Measurements from ENCODE around the gene PAPPA. TPM values are rescaled to one million over a fixed set of nuclear protein-coding genes. Genes with fewer than 3 reads are reported as not detected.

Gene PAPPA
- total RNA-seq, 2 experiments from 2014 or later: not detected

DNA sequence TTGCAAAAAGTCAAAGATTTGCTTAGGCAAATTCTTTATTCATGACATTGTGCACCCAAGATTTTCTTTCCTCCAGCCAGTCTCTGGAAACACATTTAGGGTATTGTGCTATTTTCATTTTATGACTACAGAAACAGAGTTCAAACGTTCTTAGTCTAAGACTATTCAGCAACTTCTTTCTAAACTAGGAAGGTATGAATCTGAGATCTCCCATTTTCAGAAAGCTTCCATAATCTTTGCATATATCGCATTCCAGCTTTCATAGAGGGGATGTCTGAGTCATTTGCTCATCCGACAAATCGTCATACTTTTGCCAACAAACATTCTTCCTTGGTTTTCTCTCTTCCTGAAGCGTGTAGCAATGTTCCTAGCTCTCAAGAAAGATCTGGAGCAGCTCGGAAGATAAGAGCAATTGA lies 1.6 kb upstream of the PAPPA start:
- peaks cover 8% of the 10 kb centered on the region for H3K4me1 Mint-ChIP-seq (ENCODE audit: low read depth)
- CTCF ChIA-PET: interaction anchor here (0.7 to 1.5 kb wide), 4 partner anchors 9 to 562 kb away, joined by 3 to 5 read pairs (median 3); no protein-coding TSS in a partner anchor
- TF ChIP-seq, protein P1, sequence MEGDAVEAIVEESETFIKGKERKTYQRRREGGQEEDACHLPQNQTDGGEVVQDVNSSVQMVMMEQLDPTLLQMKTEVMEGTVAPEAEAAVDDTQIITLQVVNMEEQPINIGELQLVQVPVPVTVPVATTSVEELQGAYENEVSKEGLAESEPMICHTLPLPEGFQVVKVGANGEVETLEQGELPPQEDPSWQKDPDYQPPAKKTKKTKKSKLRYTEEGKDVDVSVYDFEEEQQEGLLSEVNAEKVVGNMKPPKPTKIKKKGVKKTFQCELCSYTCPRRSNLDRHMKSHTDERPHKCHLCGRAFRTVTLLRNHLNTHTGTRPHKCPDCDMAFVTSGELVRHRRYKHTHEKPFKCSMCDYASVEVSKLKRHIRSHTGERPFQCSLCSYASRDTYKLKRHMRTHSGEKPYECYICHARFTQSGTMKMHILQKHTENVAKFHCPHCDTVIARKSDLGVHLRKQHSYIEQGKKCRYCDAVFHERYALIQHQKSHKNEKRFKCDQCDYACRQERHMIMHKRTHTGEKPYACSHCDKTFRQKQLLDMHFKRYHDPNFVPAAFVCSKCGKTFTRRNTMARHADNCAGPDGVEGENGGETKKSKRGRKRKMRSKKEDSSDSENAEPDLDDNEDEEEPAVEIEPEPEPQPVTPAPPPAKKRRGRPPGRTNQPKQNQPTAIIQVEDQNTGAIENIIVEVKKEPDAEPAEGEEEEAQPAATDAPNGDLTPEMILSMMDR (IDR thresholded peaks at IDR 0.05): no peak
- H3K9me3 Mint-ChIP-seq: no peaks in the 10 kb centered on the region
- intact Hi-C loops (cut with micrococcal nuclease): no loop called here
- ATAC-seq: no peak
- H3K36me3 Mint-ChIP-seq (ENCODE audit: low read depth): no peaks in the 10 kb centered on the region
- H3K4me3 Mint-ChIP-seq: no peak overlapping the region
- no peak for DNase-seq
- POLR2A ChIA-PET: no interaction called here
- H3K27me3 Mint-ChIP-seq: peaks cover 63% of the 10 kb centered on the region
- H3K27ac Mint-ChIP-seq: no peak overlapping the region

DNA sequence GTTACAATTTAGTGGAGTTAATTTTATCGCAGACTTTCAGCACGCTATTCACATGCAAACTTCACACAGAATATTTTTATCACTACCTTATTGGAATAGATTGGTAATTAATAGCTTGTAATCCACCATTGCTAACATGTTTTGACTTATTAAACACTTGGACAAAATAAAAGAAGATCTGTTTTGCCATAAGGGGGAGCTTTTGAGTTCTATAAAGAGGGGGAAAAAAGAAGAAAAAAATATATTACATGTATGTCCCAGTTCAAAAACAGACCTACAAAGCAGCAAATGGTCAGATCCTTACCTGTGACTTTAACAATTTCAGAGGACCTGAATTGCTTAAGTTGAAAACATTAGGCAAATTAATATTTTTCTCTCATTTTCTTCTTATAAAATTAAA lies 1.2 kb upstream of the PAPPA start:
- Mint-ChIP-seq H3K27me3 (peaks cover 65% of the 10 kb centered on the region), H3K4me1 (ENCODE audit: low read depth) (peaks cover 8% of the 10 kb centered on the region), H3K36me3 (ENCODE audit: low read depth) (no peaks in the 10 kb centered on the region), H3K9me3 (no peaks in the 10 kb centered on the region), H3K4me3 (no peak overlapping the region), H3K27ac (no peak overlapping the region)
- intact Hi-C loops (cut with micrococcal nuclease): no loop called here
- ChIA-PET CTCF (interaction anchor here (0.7 to 1.5 kb wide), 4 partner anchors 9 to 563 kb away, joined by 3 to 5 read pairs (median 3); no protein-coding TSS in a partner anchor), POLR2A (no interaction called here)
- TF ChIP-seq, protein P1 (IDR thresholded peaks at IDR 0.05): no peak
- DNase-seq (no peak), ATAC-seq (no peak)

DNA sequence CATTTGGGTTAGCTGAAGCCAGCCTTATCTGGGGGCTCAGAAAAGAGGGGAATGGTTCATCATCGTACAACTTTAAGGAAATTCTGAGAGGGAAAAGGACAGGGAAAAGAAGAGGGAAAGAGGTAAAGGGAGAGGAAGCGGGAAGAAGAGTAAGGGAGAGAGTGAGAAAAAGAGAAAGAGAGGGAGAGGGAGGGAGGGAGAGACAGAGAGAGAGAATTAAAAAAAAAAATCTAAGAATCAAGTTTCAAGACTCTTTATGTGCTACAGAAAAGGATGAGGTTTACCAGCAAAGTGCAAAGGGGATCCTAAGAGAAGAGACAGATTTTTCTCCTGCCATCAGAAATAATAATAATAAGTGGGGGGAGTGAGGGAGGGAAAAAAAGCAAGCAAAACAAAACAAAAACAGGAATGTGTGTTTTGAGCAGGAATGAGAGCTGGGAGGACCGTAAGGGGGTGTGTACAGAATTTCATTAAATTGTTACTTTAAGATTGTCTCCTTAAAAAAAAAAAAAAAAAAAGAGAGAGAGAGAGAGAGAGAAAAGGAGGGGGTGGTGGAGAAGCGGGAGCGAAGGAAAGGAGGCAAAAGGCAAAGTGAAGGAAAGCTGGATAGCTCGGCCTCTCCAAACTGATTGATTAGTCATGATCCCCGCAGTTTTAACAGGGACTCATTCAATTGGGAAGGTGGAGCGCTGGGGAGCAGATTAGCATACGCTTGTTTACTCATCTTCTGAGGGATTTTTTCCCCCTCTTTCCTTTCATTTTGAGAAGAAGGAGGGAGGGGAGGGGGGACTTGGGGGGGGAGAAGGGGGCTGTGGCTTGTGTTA lies 438 bp upstream of the PAPPA start:
- Mint-ChIP-seq H3K27me3 (peaks cover 70% of the 10 kb centered on the region), H3K4me3 (no peak overlapping the region), H3K27ac (no peak overlapping the region), H3K9me3 (no peaks in the 10 kb centered on the region), H3K4me1 (ENCODE audit: low read depth) (peaks cover 8% of the 10 kb centered on the region), H3K36me3 (ENCODE audit: low read depth) (no peaks in the 10 kb centered on the region)
- ATAC-seq (no peak), DNase-seq (no peak)
- TF ChIP-seq, protein P1 (IDR thresholded peaks at IDR 0.05): no peak
- intact Hi-C loops (cut with micrococcal nuclease): no loop called here
- ChIA-PET POLR2A (no interaction called here), CTCF (interaction anchor here (1.4 to 1.5 kb wide), 2 partner anchors 8 to 564 kb away, joined by 3 read pairs; no protein-coding TSS in a partner anchor)

DNA sequence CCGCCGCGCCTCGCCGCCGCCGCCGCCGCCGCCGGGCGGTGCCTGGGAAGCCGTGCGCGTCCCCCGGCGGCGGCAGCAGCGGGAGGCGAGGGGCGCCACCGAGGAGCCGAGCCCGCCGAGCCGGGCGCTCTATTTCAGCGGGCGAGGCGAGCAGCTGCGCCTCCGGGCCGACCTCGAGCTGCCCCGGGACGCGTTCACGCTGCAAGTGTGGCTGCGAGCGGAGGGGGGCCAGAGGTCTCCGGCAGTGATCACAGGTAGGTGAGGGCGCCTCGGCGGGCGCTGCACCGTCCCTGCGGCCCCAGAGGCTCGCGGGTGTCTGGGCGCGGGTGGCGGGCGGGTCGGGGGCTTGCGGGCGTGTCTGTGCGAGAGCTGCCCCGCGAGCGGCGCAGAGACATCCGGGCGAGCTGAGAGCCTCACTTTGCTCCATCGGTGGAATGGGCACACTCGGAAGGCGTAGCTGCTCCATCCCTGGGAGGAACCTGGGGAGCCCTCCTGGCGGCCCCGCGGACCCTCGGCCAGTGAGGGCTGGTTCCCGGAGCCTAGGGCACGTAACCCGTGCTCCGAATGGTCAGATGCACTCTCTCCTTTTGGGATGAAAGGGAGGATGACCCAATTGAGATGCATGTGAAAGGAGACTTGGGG lies 864 bp downstream of the PAPPA start:
- DNase-seq (no peak), ATAC-seq (peak; percentile 20)
- TF ChIP-seq, protein P1 (IDR thresholded peaks at IDR 0.05): no peak
- no peak overlapping the region for H3K27ac Mint-ChIP-seq
- peaks cover 8% of the 10 kb centered on the region for H3K4me1 Mint-ChIP-seq (ENCODE audit: low read depth)
- no peak overlapping the region for H3K4me3 Mint-ChIP-seq
- intact Hi-C loops (cut with micrococcal nuclease): no loop called here
- ChIA-PET POLR2A (no interaction called here), CTCF (no interaction called here)
- no peaks in the 10 kb centered on the region for H3K36me3 Mint-ChIP-seq (ENCODE audit: low read depth)
- peaks cover 71% of the 10 kb centered on the region for H3K27me3 Mint-ChIP-seq
- H3K9me3 Mint-ChIP-seq: no peaks in the 10 kb centered on the region
